GM21528 (cell line): ENCODE measurements around the gene SIPA1L2.

Experiments
- ATAC-seq: cut with Tn5 transposase; IDR thresholded peaks from one replicate; pipeline ENCODE4 v1.9.1; 2021; ENCODE audit warnings: mild to moderate bottlenecking, moderate library complexity; ENCODE audit not compliant: unreplicated experiment, low FRiP score

Gene SIPA1L2

GRCh38 chr1:232594768-232595698 is 34.9 kb downstream of the SIPA1L2 start:
- ATAC-seq: no peak

DNA sequence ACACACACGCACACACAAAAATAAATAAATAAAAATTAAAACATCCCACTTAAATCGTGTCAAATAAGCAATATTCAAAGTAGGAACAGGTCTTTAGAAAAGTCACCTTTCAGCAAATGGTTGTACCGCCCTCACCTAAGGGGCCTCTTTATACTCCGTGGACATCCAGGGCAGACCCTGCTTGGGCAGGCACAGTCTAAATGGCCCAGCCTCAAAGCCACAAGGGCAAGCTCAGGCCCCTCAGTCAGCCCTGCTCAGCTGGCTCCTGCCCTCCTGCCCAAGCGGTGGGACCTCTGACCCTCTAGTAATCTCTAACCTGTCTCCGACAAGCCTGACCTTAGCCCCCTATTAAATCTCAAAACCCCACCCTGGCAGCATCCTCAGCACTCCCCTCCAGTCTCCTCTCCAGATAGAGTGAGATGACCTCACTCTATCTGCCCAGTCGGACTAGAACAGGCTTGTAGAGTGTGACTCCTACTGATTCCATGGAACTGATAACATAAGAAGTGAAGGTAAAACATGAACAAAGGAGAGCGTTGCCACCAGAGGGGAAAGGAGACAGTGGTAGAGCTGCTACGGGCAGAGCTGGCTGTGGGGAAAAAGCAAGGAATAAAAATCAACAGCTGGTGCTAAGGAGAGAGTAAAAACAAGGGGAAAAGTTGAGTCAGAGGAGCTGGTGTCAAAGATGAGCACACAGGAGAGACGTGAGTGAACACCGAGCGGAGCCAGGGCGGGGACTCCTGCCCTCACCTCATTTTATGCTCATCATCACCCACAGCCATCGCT is 36.0 kb downstream of the SIPA1L2 start:
- no peak for ATAC-seq

DNA sequence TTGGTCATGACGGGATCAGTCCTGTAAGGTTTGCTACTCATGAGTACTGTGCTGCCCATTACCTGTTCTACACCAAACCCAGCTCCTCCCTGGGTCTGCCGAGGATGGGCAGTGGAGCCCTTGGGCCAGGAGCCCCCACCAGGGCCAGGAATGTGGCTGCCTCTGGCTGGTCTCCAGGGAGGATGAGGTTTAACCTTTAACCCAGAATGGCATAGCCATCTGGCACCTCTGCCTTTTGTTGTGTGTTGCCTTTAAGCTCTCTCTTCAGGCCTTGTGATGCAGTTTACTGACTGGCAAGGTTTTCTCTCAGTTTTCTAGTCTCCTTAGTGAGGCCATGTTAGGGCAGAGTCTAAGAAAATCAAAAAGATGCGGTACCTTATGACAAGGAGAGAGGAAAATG is 38.6 kb downstream of the SIPA1L2 start:
- no peak for ATAC-seq

GRCh38 chr1:232590744-232591082 is 39.2 kb downstream of the SIPA1L2 start:
- ATAC-seq: peak; percentile 62

DNA sequence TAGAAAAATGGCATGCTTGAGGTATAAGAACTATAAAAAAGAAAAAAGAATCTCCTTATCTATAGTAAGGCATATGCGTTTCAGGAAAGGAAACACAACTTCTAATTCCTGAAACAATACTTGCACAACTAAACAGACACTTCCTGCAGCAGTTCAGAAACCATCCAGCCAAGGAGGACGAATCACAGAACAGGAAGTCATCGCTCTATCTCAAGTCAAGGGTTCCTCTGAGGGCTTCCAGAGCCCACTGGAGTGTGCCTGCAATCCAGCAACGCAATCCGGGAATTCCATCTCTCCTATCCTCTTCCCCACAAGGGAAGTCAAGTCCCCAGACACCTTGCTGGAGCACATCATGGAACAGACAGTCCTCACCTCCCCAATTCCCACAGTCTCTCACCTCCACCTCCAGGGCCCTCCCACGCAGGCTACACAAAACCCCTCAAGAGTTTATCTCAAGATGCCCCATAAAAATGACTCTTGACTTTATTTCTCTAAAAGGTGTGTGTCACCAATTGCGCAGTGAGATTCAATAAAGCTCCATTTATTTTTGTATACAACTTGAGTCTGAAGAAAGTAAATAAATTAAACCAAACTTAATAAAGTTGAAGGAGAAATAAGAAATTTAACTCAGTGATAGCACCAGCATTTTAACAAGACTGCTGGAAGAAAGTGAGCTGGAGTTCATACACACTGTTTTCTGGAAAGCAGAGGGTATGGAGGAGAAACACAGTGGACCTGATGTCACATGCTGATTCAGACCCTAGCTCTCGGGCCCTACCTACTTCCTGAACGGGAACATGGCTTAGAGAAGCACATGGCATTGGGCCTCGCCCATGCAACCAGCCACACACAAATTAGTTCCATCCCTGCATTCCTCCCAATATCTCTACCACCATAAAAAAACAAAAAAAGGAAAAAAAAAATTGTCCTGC is 39.9 kb downstream of the SIPA1L2 start:
- ATAC-seq: peak; percentile 43

- ATAC-seq: no peak
These were observed 40.7 kb downstream of the SIPA1L2 start for GRCh38 chr1:232589111-232589811.

DNA sequence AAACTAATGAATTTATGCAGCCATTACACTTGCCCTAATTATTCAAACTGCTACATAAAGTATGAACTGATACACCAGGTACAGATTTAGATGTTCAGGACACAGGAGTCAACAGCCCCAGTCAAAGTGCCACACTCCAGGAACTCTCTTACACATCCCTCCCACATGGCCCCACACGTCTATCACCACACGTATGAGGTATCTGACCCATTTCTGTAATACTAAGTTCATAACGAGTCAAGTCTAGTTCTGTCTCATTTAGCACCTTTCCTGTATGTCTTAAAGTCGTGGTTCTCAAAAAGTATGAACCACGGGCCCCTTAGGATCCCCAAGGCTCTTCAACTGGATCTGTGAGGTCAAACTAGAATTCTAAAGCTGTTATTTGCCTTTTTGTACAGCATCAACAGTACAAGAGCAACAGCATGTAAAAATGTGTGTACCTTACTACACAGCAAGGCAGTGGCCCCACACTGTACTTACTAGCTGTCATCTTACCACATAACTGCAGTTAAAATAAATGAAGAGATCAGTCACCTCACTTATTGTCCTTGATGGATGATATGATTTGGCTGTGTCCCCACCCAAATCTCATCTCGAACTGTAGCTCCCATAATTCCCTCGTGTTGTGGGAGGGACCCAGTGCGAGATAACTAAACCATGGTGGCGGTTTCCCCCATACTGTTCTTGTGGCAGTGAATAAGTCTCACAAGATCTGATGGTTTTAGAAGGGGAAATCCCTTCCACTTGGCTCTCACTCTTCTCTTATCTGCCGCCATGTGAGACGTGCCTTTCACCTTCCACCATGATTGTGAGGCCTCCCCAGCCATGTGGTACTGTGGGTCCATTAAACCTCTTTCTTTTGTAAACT is 42.6 kb downstream of the SIPA1L2 start:
- ATAC-seq: no peak

GRCh38 chr1:232586679-232587078 is 43.3 kb downstream of the SIPA1L2 start:
- ATAC-seq: no peak

DNA sequence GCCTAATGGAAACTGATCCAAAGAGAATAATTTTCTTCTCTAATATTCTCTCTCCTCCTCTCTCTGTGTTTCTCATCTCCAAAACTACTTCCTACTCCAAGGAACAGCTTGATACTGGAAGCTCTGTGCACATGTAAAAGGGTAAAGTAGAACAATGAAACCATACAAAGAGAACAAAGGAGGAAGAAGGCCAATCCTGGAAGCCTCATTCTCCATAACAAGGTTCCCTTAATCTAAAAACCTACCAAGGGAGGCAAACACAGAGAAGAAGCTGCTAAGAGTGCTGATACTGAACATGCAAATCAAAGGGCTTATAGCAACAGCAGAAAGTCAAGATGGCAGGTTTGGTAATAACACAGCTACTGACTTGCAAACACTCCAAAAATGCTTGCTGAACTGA is 44.4 kb downstream of the SIPA1L2 start:
- ATAC-seq: no peak

DNA sequence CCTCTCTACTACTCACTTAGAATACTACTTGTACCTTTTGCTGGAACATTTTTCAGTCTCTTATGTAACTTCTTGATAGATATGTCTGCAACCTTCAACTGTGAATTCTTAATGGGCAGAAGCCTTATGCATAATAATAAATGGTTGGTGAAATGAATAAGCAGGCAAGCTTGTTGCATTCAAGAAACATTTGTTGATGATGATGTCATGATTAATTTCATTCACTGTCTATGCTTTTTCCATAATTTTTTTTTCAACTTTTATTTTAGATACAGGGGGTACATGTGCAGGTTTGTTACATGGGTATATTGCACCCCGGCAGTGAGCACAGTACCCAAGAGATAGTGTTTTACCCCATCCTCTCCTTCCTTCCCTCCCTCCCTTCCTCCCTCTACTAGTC is 48.0 kb downstream of the SIPA1L2 start:
- ATAC-seq: no peak
